ENCODE results near the gene EPAS1. TPM values are rescaled to one million over a fixed set of nuclear protein-coding genes. Genes with fewer than 3 reads are reported as not detected.

Gene EPAS1
- total RNA-seq, 1 donor from 2014 or later, result 4.4 TPM

GRCh38 chr2:46377101-46377581, 79.9 kb downstream of the EPAS1 start:
- H3K36me3 Mint-ChIP-seq, result no peaks in the 10 kb centered on the region
- peaks cover 4% of the 10 kb centered on the region for H3K9me3 Mint-ChIP-seq
- no peak for DNase-seq (ENCODE audit: low spot score in 2 of 2, unreplicated experiment in 2 of 2)
- peaks cover 21% of the 10 kb centered on the region for H3K4me1 Mint-ChIP-seq
- H3K27ac Mint-ChIP-seq, result no peak overlapping the region
- TF ChIP-seq CTCF (IDR thresholded peaks at IDR 0.05; ENCODE audit: unreplicated experiment), result no peak
- peaks cover 31% of the 10 kb centered on the region for H3K27me3 Mint-ChIP-seq (ENCODE audit: low read depth)
- no peak overlapping the region for H3K4me3 Mint-ChIP-seq

- TF ChIP-seq CTCF (IDR thresholded peaks at IDR 0.05; ENCODE audit: unreplicated experiment), result no peak
- H3K36me3 Mint-ChIP-seq, result no peaks in the 10 kb centered on the region
- no peak for DNase-seq (ENCODE audit: low spot score in 2 of 2, unreplicated experiment in 2 of 2)
- peaks cover 39% of the 10 kb centered on the region for H3K27me3 Mint-ChIP-seq (ENCODE audit: low read depth)
- H3K4me3 Mint-ChIP-seq, result no peak overlapping the region
- H3K27ac Mint-ChIP-seq, result no peak overlapping the region
- H3K9me3 Mint-ChIP-seq, result peaks cover 4% of the 10 kb centered on the region
- peaks cover 21% of the 10 kb centered on the region for H3K4me1 Mint-ChIP-seq
These were observed 80.7 kb downstream of the EPAS1 start for GRCh38 chr2:46377666-46378560.

- DNase-seq (ENCODE audit: low spot score in 2 of 2, unreplicated experiment in 2 of 2), result peak in 1 of 2 experiments; percentile 21
- Mint-ChIP-seq H3K9me3 (no peaks in the 10 kb centered on the region), H3K27me3 (ENCODE audit: low read depth) (peaks cover 45% of the 10 kb centered on the region)
These were observed 81.4 kb downstream of the EPAS1 start for GRCh38 chr2:46378616-46379015.

GRCh38 chr2:46379213-46380037, 82.2 kb downstream of the EPAS1 start:
- TF ChIP-seq CTCF (IDR thresholded peaks at IDR 0.05; ENCODE audit: unreplicated experiment), result no peak
- Mint-ChIP-seq H3K9me3 (no peaks in the 10 kb centered on the region), H3K4me3 (no peak overlapping the region), H3K27me3 (ENCODE audit: low read depth) (peaks cover 53% of the 10 kb centered on the region), H3K36me3 (no peaks in the 10 kb centered on the region), H3K4me1 (peaks cover 21% of the 10 kb centered on the region), H3K27ac (no peak overlapping the region)
- peak in 1 of 2 experiments; percentile 35 for DNase-seq (ENCODE audit: low spot score in 2 of 2, unreplicated experiment in 2 of 2)

More at GRCh38 chr2:46378616-46379015, 81.4 kb downstream of the EPAS1 start:
- Mint-ChIP-seq H3K4me1 (peaks cover 21% of the 10 kb centered on the region), H3K27ac (no peak overlapping the region), H3K4me3 (no peak overlapping the region), H3K36me3 (no peaks in the 10 kb centered on the region)
- no peak for TF ChIP-seq CTCF (IDR thresholded peaks at IDR 0.05; ENCODE audit: unreplicated experiment)

- Mint-ChIP-seq H3K27me3 (ENCODE audit: low read depth) (peaks cover 58% of the 10 kb centered on the region), H3K4me1 (peaks cover 17% of the 10 kb centered on the region), H3K9me3 (no peaks in the 10 kb centered on the region), H3K36me3 (no peaks in the 10 kb centered on the region), H3K4me3 (no peak overlapping the region), H3K27ac (no peak overlapping the region)
- peak in 1 of 2 experiments; percentile 22 for DNase-seq (ENCODE audit: low spot score in 2 of 2, unreplicated experiment in 2 of 2)
- TF ChIP-seq CTCF (IDR thresholded peaks at IDR 0.05; ENCODE audit: unreplicated experiment), result no peak
These were observed 83.1 kb downstream of the EPAS1 start for GRCh38 chr2:46380038-46380940.

Data from mesothelial cell of epicardium (in vitro differentiated cells).